Measurements from ENCODE around the gene TTC3.

GRCh38 chr21:37095821-37096220, 22.8 kb downstream of the TTC3 start:
- TF ChIP-seq, protein P1, sequence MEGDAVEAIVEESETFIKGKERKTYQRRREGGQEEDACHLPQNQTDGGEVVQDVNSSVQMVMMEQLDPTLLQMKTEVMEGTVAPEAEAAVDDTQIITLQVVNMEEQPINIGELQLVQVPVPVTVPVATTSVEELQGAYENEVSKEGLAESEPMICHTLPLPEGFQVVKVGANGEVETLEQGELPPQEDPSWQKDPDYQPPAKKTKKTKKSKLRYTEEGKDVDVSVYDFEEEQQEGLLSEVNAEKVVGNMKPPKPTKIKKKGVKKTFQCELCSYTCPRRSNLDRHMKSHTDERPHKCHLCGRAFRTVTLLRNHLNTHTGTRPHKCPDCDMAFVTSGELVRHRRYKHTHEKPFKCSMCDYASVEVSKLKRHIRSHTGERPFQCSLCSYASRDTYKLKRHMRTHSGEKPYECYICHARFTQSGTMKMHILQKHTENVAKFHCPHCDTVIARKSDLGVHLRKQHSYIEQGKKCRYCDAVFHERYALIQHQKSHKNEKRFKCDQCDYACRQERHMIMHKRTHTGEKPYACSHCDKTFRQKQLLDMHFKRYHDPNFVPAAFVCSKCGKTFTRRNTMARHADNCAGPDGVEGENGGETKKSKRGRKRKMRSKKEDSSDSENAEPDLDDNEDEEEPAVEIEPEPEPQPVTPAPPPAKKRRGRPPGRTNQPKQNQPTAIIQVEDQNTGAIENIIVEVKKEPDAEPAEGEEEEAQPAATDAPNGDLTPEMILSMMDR (IDR thresholded peaks at IDR 0.05; ENCODE audit: poor library complexity, severe bottlenecking) = no peak
- TF ChIP-seq SMC3 (conservative IDR thresholded peaks at IDR 0.05; ENCODE audit: poor library complexity) (no peak), EP300 (conservative IDR thresholded peaks at IDR 0.05; ENCODE audit: poor library complexity, severe bottlenecking) (no peak), EZH2 (IDR thresholded peaks at IDR 0.05; ENCODE audit: borderline replicate concordance, insufficient read depth, low read length, poor library complexity, severe bottlenecking) (no peak), POLR2AphosphoS5 (IDR thresholded peaks at IDR 0.05) (no peak), MXI1 (conservative IDR thresholded peaks at IDR 0.05; ENCODE audit: poor library complexity, severe bottlenecking) (no peak), REST (IDR thresholded peaks at IDR 0.05; ENCODE audit: borderline replicate concordance) (no peak), TAF1 (IDR thresholded peaks at IDR 0.05; ENCODE audit: low read depth) (no peak)

Data from neural cell (in vitro differentiated cells).